Measurements from ENCODE around the gene ZBTB25.
"Not testable (repeated sequence)": the region's sequence is repeated elsewhere in the genome, so short reads cannot be mapped to it uniquely, and the experiment has no call there.

Gene ZBTB25, protein sequence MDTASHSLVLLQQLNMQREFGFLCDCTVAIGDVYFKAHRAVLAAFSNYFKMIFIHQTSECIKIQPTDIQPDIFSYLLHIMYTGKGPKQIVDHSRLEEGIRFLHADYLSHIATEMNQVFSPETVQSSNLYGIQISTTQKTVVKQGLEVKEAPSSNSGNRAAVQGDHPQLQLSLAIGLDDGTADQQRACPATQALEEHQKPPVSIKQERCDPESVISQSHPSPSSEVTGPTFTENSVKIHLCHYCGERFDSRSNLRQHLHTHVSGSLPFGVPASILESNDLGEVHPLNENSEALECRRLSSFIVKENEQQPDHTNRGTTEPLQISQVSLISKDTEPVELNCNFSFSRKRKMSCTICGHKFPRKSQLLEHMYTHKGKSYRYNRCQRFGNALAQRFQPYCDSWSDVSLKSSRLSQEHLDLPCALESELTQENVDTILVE

DNA sequence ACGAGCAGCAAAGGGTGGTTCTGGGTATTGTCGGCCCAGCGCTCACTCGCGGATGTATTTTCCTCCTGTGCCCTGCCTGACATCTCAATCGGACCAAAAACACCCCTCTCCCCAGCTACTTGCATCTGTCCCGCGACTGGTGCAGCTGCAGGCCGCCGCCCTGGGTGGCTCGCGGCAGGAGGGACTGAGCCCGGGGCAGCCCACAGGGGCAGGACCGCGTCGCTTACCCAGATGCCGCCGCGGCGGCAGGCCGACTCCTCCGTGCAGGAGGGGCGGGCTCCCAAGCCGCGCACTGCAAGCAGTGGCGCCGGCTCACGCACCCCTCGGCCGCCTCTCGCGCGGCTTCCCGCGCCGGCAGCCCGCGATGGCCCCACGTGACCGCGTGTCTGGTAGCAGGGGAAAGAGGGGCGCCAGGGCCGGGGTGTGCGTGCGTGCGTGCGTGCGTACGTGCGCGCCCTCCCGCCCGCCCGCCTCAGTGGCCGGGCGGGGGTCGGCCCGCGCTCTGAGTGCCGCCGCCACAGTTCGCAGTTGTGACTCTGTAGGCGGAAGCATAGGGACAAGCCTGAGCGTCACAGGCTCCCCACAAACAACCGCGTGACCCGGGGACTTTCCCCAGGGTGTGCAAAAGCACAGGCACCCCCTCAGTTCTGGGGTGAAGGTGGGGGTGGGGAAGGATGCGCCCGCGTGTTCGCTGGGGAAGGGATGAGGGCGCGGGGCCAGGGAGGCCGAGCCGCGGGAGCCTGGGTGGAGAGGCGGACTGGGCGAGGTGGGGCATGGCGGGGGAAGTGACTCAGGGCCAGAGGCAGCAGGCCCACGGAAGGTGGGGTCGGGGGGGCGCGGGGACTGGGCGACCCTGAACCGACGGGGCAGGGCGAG is at the start of gene ZBTB25:
Gene ZBTB25 (minus strand): TSS at position 405 of the 876 bp plus-strand sequence. CDS start 13,305 bp downstream, outside the sequence.
- DNase-seq, result peak; percentile 79 to 96

DNA sequence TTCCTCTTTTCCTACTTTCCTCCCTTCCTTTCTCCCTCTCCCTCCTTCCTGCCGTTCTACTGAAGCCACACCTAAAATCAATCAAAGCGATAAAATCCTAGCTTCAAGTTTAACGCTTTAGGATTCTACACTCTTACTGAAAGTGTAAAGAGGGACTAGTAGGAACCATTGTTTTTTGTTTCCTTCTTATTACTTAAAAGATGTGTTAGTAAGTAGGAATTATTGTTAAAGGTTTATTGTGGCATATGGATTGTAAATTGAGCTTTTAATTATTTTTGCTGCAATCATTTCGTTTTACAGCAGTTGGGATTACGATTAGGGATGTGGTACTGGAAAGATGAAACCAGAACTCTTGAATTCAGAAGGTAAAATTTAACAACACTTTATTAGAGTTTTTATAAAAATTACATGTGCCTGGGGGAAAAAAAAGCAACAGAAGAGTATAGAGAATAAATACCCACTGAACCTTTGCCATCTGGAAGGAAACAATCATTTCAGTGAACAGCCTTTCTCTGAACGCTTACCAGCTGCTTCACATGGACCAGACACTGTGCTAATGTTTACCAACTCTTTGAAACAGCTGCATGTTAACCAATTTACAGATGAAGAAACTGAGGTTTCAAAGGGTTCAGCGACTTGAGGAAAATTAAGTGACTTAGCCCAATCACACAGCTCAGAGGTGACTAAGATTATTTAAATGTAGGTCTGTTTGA is 47.1 kb upstream of the ZBTB25 start:
- DNase-seq, result no peak

DNA sequence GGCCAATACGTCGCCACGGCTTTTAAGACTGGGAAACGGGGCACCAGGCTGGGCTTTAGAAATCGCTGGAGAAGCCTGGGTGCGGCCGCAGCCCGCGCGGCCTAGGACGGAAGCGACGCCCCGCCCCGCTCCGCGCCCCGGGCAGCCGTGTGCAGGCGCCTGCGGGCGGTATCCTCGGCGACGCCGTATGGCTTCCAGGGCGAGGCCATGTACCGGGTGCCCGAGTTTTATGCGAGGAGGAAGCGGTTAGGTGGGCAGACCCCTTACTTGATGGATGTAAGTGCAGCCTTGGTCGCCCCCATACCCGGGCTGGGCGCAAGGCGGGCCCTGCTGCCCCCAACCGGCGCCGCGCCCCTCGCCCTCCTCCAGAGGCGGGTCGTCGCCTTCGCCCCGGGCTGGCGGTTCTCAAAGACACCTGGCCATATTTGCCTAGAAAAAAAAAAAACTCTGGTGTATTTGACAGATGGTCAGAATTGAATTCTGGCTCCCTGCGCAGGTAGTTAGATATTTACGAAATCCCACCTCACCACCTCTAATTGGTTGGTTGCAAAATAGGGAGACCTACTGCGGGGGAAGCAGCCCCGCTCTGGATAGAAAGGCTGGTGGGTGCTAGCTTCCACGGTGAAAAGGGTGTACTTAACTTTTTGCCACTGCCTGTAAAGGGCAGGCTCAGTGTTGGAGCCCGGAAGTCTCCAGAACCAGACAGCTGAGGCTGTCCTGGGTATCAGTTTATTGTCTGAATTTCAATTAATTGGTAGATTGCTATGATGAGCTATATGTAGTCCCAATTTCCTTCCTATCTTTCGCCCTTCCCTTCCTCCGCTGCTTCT is 46.4 kb upstream of the ZBTB25 start, which contains the start of gene PPP1R36:
Gene PPP1R36 (plus strand): TSS at position 171 of the 830 bp plus-strand sequence. CDS start 37 bp downstream, at position 208.
- no peak for DNase-seq

DNA sequence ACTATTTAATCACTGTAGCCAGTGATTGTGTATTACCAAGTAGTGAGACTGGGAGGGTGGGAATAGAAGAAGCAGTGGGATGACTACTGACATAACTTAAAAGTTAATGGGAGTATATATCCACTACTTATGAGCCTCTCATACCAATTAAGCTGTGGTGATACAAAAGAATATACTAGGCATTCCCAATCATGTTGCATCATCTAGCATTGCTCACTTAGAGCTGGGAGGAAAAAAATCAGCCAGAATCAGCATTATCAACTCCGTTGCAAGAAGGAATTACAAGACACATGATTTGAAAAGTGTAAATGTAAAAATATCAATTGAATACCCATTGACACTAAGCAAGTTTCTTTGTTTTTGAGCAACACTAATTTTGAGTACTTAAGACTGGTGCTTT is 45.4 kb upstream of the ZBTB25 start:
- no peak for DNase-seq

DNA sequence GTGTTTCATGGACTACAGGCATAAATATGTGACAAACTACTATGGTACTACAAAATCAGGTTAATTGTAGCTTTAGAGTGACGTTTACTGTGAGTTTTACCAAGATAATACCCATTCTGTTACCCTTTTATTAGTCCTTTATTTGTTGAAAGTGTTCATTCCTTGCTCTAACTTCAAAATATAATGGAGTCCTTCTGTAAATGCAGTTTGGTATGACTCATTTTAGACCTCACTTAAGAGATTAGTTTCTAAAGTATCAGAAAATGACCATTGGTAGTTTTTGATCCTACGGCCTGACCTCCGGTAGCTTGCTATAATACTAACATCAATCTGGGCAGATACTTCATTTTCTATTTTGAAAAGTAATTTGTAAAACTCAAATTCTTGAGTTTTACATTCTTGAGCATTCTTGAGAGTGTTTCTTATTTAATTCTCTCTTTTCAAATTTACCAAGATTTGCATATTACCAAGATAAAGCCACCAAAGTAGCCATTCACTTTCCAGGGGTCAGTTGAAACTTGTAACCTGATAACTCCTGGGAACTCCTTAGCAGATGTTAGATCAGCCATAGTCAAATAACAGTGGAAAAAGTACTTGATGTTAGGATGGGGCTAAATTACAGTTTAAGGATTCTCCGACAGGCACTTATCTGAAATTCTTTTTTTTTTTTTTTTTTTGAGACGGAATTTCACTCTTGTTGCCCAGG is 41.1 kb upstream of the ZBTB25 start:
- no peak for DNase-seq

DNA sequence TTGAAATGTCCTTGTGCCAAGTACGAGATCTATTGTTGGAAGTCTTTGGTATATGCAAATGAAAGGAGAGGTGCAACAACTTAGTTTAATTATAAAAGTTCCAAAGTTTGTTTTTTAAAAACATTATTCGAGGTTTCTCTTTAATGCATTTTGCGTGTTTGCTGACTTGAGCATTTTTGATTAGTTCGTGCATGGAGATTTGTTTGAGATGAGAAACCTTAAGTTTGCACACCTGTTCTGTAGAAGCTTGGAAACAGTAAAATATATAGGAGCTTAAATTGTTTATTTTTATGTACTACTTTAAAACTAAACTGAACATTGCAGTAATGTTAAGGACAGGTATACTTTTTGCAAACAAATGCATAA is 39.2 kb upstream of the ZBTB25 start:
- no peak for DNase-seq

DNA sequence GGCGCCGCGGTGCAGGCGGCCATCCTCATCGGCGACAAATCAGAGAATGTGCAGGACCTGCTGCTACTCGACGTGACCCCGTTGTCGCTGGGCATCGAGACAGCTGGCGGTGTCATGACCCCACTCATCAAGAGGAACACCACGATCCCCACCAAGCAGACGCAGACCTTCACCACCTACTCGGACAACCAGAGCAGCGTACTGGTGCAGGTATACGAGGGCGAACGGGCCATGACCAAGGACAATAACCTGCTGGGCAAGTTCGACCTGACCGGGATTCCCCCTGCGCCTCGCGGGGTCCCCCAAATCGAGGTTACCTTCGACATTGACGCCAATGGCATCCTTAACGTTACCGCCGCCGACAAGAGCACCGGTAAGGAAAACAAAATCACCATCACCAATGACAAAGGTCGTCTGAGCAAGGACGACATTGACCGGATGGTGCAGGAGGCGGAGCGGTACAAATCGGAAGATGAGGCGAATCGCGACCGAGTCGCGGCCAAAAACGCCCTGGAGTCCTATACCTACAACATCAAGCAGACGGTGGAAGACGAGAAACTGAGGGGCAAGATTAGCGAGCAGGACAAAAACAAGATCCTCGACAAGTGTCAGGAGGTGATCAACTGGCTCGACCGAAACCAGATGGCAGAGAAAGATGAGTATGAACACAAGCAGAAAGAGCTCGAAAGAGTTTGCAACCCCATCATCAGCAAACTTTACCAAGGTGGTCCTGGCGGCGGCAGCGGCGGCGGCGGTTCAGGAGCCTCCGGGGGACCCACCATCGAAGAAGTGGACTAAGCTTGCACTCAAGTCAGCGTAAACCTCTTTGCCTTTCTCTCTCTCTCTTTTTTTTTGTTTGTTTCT is 38.6 kb upstream of the ZBTB25 start:
- DNase-seq, result no peak

DNA sequence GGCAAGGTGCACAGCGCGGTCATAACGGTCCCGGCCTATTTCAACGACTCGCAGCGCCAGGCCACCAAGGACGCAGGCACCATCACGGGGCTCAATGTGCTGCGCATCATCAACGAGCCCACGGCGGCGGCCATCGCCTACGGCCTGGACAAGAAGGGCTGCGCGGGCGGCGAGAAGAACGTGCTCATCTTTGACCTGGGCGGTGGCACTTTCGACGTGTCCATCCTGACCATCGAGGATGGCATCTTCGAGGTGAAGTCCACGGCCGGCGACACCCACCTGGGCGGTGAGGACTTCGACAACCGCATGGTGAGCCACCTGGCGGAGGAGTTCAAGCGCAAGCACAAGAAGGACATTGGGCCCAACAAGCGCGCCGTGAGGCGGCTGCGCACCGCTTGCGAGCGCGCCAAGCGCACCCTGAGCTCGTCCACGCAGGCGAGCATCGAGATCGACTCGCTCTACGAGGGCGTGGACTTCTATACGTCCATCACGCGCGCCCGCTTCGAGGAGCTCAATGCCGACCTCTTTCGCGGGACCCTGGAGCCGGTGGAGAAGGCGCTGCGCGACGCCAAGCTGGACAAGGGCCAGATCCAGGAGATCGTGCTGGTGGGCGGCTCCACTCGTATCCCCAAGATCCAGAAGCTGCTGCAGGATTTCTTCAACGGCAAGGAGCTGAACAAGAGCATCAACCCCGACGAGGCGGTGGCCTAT is 37.8 kb upstream of the ZBTB25 start:
- no peak for DNase-seq

DNA sequence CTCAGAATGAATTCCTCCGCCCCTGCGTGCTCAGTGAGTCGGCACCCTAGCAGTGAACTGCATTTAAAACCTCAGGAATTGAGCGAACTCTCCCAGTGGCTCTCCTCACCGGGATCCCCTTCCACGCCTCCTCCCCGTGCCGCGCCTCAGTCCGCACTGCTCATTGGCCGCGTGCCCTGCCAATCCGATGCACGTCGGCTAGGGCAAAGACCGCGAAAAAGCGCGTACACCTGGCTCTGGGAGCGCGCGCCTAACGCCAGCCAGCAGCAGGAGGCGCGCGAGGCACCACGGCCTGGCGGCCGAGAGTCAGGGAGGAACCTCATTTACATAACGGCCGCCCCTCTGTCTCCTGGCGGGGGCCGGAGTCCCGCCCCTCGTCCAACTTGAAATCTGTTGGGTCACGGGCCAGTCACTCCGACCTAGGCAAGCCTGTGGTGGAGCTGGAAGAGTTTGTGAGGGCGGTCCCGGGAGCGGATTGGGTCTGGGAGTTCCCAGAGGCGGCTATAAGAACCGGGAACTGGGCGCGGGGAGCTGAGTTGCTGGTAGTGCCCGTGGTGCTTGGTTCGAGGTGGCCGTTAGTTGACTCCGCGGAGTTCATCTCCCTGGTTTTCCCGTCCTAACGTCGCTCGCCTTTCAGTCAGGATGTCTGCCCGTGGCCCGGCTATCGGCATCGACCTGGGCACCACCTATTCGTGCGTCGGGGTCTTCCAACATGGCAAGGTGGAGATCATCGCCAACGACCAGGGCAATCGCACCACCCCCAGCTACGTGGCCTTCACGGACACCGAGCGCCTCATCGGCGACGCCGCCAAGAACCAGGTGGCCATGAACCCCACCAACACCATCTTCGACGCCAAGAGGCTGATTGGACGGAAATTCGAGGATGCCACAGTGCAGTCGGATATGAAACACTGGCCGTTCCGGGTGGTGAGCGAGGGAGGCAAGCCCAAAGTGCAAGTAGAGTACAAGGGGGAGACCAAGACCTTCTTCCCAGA is 36.9 kb upstream of the ZBTB25 start, which contains the start of gene HSPA2:
Gene HSPA2 (plus strand): TSS at position 534 of the 995 bp plus-strand sequence. CDS start 109 bp downstream, at position 643.
- DNase-seq, result peak; percentile 17 to 87

DNA sequence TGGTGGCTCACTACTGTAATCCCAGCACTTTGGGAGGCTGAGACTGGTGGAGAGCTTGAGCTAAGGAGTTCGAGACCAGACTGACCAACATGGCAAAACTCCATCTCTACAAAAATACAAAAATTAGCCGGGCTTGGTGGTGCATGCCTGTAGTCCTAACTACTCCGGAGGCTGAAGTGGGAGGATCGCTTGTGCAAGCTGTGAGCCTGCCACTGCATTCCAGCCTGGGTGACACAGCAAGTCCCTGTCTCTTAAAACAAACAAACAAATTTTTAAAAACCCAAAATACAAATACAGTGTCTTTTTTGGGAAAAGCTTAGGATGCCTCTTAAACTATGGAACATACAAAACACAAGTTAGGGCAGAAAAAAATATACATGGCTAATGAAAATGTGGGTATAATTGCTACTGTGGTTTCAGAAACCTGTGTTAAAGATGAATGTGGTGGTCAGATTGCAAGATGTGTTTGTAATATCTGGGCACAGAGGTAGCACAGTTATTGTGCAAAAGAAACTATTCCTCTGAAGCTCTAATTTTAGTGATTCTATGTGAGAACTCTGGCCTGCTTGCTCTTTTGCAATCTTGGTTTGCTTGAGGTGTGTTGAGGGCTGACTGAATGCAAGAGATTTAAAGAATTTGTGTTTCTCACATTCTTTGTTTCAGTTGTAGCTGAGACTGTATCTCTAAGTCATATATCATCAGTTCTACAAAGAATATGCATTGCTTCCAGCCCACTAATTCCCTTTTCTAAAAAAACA is 33.0 kb upstream of the ZBTB25 start:
- DNase-seq, result no peak

DNA sequence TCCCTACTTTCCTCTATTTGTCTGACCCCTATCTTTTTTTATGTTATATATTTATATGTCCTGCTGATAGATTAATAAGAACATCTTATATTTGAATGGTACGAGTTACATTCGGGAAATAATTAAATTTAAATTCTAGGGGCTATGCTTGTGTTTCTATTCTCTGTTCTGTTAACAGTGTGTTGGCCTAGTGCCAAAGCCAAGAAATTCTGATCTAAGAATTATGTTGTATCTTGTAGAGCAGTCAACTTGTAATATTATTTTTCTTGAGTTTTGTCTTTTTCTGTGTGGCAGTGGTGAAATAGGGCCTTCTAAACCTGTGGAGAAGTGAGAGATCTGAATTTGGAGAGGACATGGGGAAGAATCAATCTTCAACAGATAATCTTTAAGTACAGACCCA is 27.9 kb upstream of the ZBTB25 start:
- no peak for DNase-seq

DNA sequence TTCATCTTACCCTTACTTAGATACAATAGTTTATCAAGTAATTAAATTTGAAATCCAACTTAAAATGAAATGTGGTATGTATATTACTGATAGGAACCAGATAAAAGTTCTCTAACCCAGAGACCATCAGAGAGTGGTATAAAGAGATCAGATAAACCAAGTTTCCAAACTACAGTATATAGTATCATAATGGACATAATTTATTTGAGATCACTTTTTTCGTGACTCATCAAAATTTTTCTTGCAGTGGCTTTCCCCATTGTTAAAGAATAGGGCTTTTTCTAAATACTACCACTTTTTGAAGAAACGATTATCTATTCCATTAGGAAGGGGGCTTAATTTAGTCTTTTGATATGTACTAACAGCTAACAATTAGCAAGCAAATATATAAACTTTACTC is 21.7 kb upstream of the ZBTB25 start:
- no peak for DNase-seq

DNA sequence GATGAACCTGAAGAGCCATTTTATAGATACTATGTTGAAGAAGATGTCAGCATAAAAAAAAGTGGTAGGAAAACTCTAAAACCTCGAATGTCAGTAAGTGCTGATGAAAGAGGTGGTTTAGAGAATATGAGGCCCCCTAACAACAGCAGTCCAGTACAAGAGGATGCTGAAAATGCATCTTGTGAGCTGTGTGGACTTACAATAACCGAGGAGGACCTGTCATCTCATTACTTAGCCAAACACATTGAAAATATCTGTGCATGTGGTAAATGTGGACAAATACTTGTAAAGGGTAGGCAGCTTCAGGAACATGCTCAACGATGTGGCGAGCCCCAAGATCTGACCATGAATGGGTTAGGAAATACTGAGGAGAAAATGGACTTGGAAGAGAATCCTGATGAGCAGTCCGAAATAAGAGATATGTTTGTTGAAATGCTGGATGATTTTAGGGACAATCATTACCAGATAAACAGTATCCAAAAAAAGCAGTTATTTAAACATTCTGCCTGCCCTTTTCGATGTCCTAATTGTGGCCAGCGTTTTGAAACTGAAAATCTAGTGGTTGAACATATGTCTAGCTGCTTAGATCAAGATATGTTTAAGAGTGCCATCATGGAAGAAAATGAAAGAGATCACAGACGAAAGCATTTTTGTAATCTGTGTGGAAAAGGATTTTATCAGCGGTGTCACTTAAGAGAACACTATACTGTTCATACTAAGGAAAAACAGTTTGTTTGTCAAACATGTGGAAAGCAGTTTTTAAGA is 19.1 kb upstream of the ZBTB25 start:
- DNase-seq, result no peak

DNA sequence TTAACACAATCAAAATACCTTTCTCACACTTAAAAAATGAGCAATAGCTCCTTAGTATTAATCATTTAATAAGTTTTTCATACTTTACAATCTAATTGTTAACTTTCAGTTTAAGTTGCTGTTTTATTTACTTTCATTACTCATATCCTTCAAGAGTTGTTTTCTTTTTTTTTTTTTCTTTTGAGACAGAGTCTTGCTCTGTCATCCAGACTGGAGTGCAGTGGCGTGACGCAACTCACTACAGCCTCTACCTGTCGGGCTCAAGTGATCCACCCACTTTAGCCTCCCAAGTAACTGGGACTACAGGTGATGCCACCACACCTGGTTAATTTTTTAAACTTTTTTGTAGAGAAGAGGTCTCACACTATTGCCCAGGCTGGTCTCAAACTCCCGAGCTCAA is 17.1 kb upstream of the ZBTB25 start:
- no peak for DNase-seq

DNA sequence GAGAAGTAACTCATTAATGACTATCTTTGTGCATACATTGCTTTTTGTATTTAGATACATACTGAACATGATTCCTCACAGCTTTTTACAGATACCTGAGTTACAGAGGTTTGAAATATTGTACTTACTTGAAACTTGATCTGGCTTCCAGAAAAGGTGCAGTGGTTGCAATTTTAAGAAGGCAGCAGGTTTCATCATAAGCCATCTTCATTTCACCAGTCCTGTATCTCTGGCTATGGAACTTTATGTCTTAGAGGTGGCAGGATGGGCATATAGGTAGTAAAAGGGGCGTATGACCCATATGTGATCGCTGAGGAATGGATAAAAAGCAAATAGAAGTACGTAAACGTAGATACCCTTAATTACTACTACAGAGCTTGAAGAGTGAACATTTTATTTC is 14.6 kb upstream of the ZBTB25 start:
- no peak for DNase-seq

DNA sequence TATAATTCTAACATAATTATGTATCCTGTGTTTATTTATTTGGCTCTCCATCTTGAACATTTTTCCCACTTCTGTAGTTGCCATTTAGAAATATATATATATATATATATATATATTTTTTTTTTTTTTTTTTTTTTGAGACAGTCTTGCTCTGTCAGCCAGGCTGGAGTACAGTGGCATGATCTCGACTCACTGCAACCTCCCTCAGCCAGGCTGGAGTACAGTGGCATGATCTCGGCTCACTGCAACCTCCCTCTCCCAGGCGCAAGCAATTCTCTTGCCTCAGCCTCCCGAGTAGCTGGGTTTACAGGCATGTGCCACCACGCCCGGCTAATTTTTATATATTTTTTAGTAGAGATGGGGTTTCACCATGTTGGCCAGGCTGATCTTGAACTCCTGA is 14.0 kb upstream of the ZBTB25 start:
- not testable (repeated sequence) for DNase-seq

DNA sequence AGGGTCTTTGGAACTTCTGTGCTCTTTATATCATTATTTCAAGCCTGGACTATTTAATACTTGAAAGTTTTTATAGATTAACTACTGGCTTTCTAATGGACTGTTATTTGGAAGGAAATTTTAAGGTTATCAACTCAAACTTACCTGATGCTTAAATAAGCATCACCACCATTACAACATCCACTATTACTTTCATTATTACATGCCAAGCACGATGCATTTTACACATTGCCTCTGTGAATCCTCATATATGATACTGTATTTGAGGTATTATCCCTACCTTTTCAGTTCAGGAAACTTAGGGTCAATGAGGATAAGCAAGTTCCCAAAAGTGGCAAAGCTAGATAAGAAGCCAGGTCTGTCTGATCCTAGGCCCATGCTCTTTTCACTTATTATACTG is 13.3 kb upstream of the ZBTB25 start:
- DNase-seq, result no peak

Measured in NCI-H446 (cell line).